ENCODE measurements around the gene EP400. TPM values are rescaled to one million over a fixed set of nuclear protein-coding genes. Genes with fewer than 3 reads are reported as not detected.

The EP400 gene
- total and polyA plus RNA-seq, 9 of the 15 experiments (the other 6 are each of a cell fraction or from before 2014, with no cell fraction given), result 4.5 to 58.0 (median 7.0) TPM

DNA sequence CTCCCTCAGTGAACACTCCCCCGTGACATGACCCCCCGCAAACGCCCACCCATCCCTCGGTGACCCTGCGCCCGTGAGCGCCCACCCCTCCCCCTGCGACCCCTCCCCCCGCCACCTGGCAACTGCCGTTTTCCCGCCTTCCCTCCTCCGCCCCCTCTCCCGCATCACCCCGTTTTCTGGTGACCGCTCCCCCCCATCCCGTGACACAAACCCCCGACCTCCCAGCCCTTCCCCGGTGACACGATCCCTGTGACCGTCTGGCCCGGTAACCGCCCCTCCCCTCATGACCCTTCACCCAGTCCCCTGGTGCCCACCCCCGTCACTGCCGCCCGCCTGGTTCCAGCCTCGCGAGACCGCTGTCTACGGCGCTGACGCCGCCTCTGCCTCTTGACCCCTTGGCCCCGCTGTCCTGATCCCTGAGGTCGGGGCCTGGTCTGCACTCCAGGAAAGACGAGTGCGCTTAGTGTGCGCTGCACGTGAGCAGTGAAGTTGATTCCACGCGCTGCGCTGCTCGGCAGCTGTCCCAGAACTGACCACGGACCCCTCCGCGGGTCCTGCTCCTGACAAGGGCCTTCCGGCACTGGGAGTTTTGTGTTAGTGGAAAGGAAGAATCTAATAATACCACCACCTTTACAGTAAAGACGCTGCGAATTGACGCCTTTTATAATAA is 135.0 kb downstream of the EP400 start (continued):
- TF ChIP-seq ETV1 (tag; conservative IDR thresholded peaks at IDR 0.05; ENCODE audit: low read depth) (peak; percentile 36; the same call in 1 of the 2 replicates), ZNF3 (CRISPR knock-in tag; IDR thresholded peaks at IDR 0.05) (no peak), ZNF778 (CRISPR knock-in tag; IDR thresholded peaks at IDR 0.05) (no peak), RB1 (IDR thresholded peaks at IDR 0.05; ENCODE audit: low read depth) (peak; percentile 55; the same call in 1 of the 2 replicates), ZNF668 (CRISPR knock-in tag; IDR thresholded peaks at IDR 0.05) (no peak), PHB2 (IDR thresholded peaks at IDR 0.05; ENCODE audit: low read depth) (no peak), MYNN (IDR thresholded peaks at IDR 0.05) (no peak), MYNN (CRISPR knock-in tag; IDR thresholded peaks at IDR 0.05) (no peak), SAP30 (IDR thresholded peaks at IDR 0.05; ENCODE audit: borderline replicate concordance, insufficient read depth, low read depth, low read length, poor library complexity, severe bottlenecking) (no peak), RAD51 (IDR thresholded peaks at IDR 0.05; ENCODE audit: borderline replicate concordance, low read depth) (peak; percentile 51; the same call in 1 of the 2 replicates), ZNF239 (CRISPR knock-in tag; IDR thresholded peaks at IDR 0.05) (no peak), HDGF (IDR thresholded peaks at IDR 0.05) (no peak), ZFX (CRISPR knock-in tag; IDR thresholded peaks at IDR 0.05) (peak; percentile 91), KLF10 (CRISPR knock-in tag; IDR thresholded peaks at IDR 0.05) (no peak), SNRNP70 (optimal IDR thresholded peaks at IDR 0.05; ENCODE audit: low read depth, low read length) (no peak), NR3C1 (CRISPR knock-in tag; IDR thresholded peaks at IDR 0.05) (no peak), BRCA1 (IDR thresholded peaks at IDR 0.05) (no peak), BRCA1 (CRISPR knock-in tag; IDR thresholded peaks at IDR 0.05) (no peak), ZC3H4 (CRISPR knock-in tag; IDR thresholded peaks at IDR 0.05; ENCODE audit: borderline replicate concordance) (no peak), GTF2F1 (IDR thresholded peaks at IDR 0.05; ENCODE audit: low read depth, low read length) (peak; percentile 72; the same call in 1 of the 2 replicates), MYC (IDR thresholded peaks at IDR 0.05; ENCODE audit: low read depth, low read length) (peak; percentile 90), MYC (CRISPR knock-in tag; IDR thresholded peaks at IDR 0.05; ENCODE audit: borderline replicate concordance, low read depth) (no peak), ILF3 (IDR thresholded peaks at IDR 0.05; ENCODE audit: borderline replicate concordance) (no peak), HLTF (IDR thresholded peaks at IDR 0.05) (0 out of 2 replicates have a peak, but pooled peaks have one; percentile 42)
- TF ChIP-seq, protein P1, sequence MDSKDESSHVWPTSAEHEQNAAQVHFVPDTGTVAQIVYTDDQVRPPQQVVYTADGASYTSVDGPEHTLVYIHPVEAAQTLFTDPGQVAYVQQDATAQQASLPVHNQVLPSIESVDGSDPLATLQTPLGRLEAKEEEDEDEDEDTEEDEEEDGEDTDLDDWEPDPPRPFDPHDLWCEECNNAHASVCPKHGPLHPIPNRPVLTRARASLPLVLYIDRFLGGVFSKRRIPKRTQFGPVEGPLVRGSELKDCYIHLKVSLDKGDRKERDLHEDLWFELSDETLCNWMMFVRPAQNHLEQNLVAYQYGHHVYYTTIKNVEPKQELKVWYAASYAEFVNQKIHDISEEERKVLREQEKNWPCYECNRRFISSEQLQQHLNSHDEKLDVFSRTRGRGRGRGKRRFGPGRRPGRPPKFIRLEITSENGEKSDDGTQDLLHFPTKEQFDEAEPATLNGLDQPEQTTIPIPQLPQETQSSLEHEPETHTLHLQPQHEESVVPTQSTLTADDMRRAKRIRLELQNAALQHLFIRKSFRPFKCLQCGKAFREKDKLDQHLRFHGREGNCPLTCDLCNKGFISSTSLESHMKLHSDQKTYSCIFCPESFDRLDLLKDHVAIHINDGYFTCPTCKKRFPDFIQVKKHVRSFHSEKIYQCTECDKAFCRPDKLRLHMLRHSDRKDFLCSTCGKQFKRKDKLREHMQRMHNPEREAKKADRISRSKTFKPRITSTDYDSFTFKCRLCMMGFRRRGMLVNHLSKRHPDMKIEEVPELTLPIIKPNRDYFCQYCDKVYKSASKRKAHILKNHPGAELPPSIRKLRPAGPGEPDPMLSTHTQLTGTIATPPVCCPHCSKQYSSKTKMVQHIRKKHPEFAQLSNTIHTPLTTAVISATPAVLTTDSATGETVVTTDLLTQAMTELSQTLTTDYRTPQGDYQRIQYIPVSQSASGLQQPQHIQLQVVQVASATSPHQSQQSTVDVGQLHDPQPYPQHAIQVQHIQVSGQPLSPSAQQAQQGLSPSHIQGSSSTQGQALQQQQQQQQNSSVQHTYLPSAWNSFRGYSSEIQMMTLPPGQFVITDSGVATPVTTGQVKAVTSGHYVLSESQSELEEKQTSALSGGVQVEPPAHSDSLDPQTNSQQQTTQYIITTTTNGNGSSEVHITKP (IDR thresholded peaks at IDR 0.05; ENCODE audit: partially characterized antibody), result no peak
- TF ChIP-seq, protein P2, sequence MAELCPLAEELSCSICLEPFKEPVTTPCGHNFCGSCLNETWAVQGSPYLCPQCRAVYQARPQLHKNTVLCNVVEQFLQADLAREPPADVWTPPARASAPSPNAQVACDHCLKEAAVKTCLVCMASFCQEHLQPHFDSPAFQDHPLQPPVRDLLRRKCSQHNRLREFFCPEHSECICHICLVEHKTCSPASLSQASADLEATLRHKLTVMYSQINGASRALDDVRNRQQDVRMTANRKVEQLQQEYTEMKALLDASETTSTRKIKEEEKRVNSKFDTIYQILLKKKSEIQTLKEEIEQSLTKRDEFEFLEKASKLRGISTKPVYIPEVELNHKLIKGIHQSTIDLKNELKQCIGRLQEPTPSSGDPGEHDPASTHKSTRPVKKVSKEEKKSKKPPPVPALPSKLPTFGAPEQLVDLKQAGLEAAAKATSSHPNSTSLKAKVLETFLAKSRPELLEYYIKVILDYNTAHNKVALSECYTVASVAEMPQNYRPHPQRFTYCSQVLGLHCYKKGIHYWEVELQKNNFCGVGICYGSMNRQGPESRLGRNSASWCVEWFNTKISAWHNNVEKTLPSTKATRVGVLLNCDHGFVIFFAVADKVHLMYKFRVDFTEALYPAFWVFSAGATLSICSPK (IDR thresholded peaks at IDR 0.05; ENCODE audit: borderline replicate concordance), result no peak
